HG02970 (cell line): ENCODE measurements around the gene PTPN3.
A peak's percentile ranks its signal among the peaks of the same experiment; 100 is the strongest.

Experiments
- ATAC-seq: cut with Tn5 transposase; IDR thresholded peaks from one replicate; pipeline ENCODE4 v1.9.1; 2021; ENCODE audit warnings: mild to moderate bottlenecking, moderate library complexity, moderate number of reproducible peaks; ENCODE audit not compliant: unreplicated experiment, low FRiP score

PTPN3 gene

GRCh38 chr9:109455391-109455790 lies 42.7 kb downstream of the PTPN3 start:
- ATAC-seq: no peak

- no peak for ATAC-seq
Observed at GRCh38 chr9:109454601-109455155, 43.4 kb downstream of the PTPN3 start.

GRCh38 chr9:109454041-109454440 lies 44.1 kb downstream of the PTPN3 start:
- no peak for ATAC-seq

GRCh38 chr9:109453210-109453842 lies 44.8 kb downstream of the PTPN3 start:
- ATAC-seq: no peak

- ATAC-seq: no peak
Observed at GRCh38 chr9:109452761-109453160, 45.3 kb downstream of the PTPN3 start.

DNA sequence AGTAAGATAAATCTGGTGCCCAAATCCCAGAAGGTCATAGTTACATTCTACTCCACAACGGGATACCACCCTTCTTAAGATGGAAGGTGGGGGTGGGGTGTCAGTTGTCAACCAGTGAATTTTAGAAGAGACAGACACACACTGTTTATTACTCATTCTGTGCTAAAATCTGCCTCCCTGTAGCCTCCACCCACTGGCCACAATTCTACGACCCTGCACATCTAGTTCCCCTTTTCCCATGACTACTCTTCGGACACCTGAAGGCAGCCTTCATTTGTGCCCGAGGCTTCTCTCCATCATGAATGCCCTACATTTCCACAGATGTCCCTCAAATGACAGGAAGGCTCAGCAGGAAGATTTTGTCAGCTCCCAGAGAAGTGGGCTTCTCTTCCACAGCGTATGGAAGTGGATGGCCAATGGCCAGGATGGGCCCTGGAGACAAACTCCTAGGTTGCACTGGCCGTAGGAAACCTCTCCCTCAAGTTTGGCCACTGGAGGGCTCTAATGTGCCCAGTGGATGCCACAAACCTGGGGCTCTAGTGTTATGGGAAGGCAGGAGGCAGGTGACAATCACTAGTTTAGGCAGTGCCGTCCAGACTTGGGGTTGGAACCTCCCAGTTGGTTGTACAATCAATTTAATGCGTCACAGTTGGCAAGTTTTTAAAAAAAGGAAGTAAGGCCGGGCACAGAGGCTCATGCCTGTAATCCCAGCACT lies 46.6 kb downstream of the PTPN3 start:
- no peak for ATAC-seq

DNA sequence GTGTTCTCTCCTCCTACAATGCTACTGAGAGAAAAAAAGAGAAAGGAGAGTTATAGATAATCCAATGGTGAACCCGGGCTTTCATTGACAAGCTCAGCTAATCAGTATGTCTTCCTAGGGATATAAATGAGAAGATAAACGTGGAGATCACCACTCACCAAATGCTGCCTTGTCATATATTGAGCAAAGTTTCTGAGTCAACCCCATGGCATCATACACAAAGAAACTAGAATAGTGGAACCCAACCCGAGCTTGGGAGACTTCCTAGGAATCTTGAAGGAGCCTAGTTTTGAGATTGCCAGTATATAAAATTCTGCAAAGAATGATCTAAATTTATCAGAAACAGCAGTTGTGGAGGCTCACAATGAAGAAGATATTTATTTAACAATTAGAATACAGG lies 47.8 kb downstream of the PTPN3 start:
- no peak for ATAC-seq

DNA sequence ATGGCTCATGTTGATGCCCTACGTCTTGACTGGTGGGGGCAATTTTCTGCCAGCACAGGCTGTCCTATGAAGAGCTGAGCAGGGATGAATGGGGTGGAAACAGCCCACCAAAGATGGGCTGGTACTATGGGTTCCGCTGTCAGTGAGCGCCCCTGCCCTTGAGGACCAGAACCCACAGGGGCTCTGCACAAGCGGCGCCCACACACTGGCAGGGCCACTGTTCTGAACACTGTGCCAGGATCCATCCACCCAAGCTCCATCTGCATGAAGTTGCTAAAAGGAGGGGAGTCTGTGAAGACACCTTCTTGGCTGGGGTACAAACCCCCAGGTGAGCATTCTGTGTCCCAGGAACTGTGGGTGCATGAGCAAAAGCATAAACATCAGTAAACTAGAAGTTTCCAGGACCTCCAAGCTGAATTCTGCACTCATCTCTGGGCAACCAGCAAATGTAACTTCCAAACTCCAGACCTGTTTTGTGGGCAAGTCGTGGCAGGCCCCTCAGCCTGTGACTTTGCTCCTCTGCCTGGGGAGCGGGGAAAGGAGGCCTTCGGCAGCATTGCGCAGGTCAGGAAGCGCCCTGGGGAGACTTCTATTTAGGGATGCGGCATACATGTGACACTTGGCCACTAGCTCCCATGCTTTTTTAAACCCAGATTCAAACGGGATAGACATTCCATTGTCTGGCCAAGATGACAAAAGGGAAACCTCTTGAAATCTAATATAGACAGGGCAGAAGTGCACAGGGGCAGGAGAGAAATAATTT lies 48.9 kb downstream of the PTPN3 start:
- ATAC-seq: no peak

- ATAC-seq: no peak
Observed at GRCh38 chr9:109448223-109448622, 49.9 kb downstream of the PTPN3 start.

DNA sequence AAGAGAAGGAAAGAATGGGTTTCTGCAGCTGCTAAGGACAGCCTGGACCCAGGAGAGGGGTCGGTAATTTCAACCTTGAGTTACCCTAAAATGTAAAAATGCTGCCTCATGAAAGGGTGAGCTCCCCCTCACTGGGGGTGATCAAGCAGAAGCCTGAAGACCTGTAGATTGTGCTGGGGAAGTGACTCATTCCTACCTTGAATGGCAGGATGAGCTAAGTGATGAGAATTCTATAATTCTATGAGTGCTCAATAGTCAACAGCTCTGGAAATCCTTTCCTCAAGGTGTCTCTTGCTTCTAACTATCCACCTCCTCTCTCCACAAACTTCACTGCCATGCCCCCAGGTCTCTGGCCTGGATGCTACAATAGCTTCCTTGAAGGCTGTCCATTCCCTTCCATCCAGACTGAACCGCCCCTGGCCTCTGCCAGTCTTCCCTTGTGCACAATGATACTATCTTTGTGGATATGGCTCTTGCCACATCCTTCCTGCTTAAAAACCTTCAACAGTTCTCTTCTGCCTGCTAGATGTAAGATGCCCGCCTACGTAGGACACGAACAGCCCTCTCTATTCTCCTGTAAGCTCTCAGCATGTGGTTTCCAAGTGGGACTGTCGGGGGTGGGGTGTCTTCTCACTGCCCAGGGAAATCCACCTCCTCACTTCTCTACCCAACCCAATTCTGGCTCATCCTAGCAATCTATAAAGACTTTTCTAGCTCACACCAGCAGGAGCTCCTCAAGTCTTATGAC lies 50.6 kb downstream of the PTPN3 start:
- no peak for ATAC-seq

- ATAC-seq: no peak
Observed at GRCh38 chr9:109444771-109445320, 53.3 kb downstream of the PTPN3 start.

- ATAC-seq: no peak
Observed at GRCh38 chr9:109442716-109443115, 55.4 kb downstream of the PTPN3 start.

DNA sequence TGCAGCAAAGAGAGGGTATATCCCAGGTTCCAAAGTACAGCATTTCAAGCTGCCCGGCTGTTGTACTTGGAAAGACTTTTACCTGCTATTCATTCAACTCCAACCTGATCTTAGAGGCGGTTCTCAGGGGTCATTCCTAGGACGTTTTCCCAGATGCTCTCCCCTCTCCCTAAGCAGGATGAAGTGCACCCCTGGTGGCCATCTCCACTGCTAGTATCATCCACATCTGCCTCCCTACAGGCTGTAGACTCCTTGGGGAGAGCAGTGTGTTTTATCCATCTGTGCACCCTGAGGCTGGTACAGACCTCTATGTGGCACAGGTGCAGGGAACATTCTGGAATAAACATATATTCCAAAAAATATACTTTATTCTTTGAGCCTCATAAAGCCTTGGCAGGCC lies 56.8 kb downstream of the PTPN3 start:
- ATAC-seq: no peak

DNA sequence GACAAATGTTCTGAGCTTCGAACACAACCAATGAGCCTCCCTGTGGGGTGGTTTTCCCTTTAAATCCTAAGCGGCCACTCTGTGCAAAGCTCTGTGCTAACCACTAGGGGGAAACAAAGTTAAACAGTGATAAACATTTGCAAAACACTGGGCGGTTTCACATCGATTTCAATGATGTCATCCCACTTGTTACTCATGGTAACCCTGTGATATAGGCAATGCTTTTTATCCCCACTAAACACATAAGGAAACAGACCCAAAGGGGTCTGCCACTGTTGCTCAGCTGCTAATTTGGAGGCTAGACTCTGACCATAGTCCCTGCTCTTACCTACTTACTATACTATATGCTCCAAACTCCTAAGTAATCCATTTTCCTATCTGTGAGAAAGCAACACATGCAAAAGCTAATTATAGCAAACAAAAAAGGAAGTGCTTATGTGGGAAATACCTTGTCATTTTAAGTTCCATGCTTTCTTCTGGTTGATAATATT lies 57.3 kb downstream of the PTPN3 start:
- peak; percentile 96 for ATAC-seq

GRCh38 chr9:109440117-109440515 lies 58.0 kb downstream of the PTPN3 start:
- ATAC-seq: no peak

GRCh38 chr9:109439378-109440116 lies 58.6 kb downstream of the PTPN3 start:
- no peak for ATAC-seq

GRCh38 chr9:109437286-109437685 lies 60.8 kb downstream of the PTPN3 start:
- no peak for ATAC-seq

DNA sequence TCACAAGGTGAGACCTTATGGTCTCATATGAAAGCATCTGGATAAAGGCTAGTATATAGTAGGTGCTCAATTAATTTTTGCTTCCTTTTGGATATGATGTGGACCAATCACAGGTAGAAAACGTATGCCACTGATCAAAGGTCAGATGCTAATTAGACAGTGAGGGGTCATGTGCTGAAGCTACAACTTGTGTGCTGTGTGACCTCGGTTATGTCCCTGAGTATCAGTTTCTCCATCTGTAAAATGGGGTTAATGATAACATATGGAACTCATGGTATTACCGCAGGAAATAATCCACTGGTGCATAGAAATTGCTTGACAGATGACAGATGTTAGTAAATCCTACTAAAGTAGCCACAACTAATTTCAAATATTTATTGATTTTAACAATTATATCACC lies 62.0 kb downstream of the PTPN3 start:
- ATAC-seq: no peak

- no peak for ATAC-seq
Observed at GRCh38 chr9:109433476-109433875, 64.6 kb downstream of the PTPN3 start.
